ENCODE measurements around the gene PNCK.

PNCK gene

GRCh38 chrX:153690466-153690865, 16.9 kb upstream of the PNCK start:
- Histone ChIP-seq H3K9me3 (ENCODE audit: severe bottlenecking) (no peaks in the 10 kb centered on the region), H3K4me3 (ENCODE audit: low read depth, low read length) (peak overlapping the region; percentile 47), H3K27ac (peak overlapping the region; percentile 14; the same call in 1 of the 2 replicates), H3K36me3 (peaks cover 46% of the 10 kb centered on the region), H3K27me3 (ENCODE audit: insufficient read depth, low read depth, severe bottlenecking) (peaks cover 3% of the 10 kb centered on the region)
- no peak for TF ChIP-seq CTCF (IDR thresholded peaks at IDR 0.05; ENCODE audit: low read depth, low read length)
- DNase-seq: no peak

- Histone ChIP-seq H3K27me3 (ENCODE audit: insufficient read depth, low read depth, severe bottlenecking) (peaks cover 8% of the 10 kb centered on the region), H3K36me3 (peaks cover 43% of the 10 kb centered on the region), H3K4me3 (ENCODE audit: low read depth, low read length) (peak overlapping the region; percentile 47), H3K27ac (peak overlapping the region; percentile 14; the same call in 1 of the 2 replicates), H3K9me3 (ENCODE audit: severe bottlenecking) (no peaks in the 10 kb centered on the region)
- TF ChIP-seq CTCF (IDR thresholded peaks at IDR 0.05; ENCODE audit: low read depth, low read length): peak; percentile 65
- peak; percentile 69 for DNase-seq
Measured at GRCh38 chrX:153689654-153690465, 16.2 kb upstream of the PNCK start.

- H3K4me3 ChIP-seq (ENCODE audit: low read depth, low read length): peak overlapping the region; percentile 53
- no peaks in the 10 kb centered on the region for H3K9me3 ChIP-seq (ENCODE audit: severe bottlenecking)
- H3K27me3 ChIP-seq (ENCODE audit: insufficient read depth, low read depth, severe bottlenecking): peaks cover 8% of the 10 kb centered on the region
- peaks cover 42% of the 10 kb centered on the region for H3K36me3 ChIP-seq
- DNase-seq: no peak
- H3K27ac ChIP-seq: peak overlapping the region; percentile 69
- TF ChIP-seq CTCF (IDR thresholded peaks at IDR 0.05; ENCODE audit: low read depth, low read length): no peak
Measured at GRCh38 chrX:153688911-153689590, 15.4 kb upstream of the PNCK start.

GRCh38 chrX:153688506-153688905, 14.9 kb upstream of the PNCK start:
- DNase-seq: no peak
- peak overlapping the region; percentile 53 for H3K4me3 ChIP-seq (ENCODE audit: low read depth, low read length)
- peaks cover 5% of the 10 kb centered on the region for H3K9me3 ChIP-seq (ENCODE audit: severe bottlenecking)
- no peak overlapping the region for H3K27ac ChIP-seq
- TF ChIP-seq CTCF (IDR thresholded peaks at IDR 0.05; ENCODE audit: low read depth, low read length): no peak
- peaks cover 44% of the 10 kb centered on the region for H3K36me3 ChIP-seq
- H3K27me3 ChIP-seq (ENCODE audit: insufficient read depth, low read depth, severe bottlenecking): peaks cover 8% of the 10 kb centered on the region

- Histone ChIP-seq H3K9me3 (ENCODE audit: severe bottlenecking) (peaks cover 10% of the 10 kb centered on the region), H3K4me3 (ENCODE audit: low read depth, low read length) (no peak overlapping the region), H3K36me3 (peaks cover 42% of the 10 kb centered on the region), H3K27me3 (ENCODE audit: insufficient read depth, low read depth, severe bottlenecking) (peaks cover 8% of the 10 kb centered on the region), H3K27ac (no peak overlapping the region)
- no peak for TF ChIP-seq CTCF (IDR thresholded peaks at IDR 0.05; ENCODE audit: low read depth, low read length)
- DNase-seq: no peak
Measured at GRCh38 chrX:153688071-153688470, 14.5 kb upstream of the PNCK start.
